ENCODE measurements around the gene MON1A.

The MON1A gene

DNA sequence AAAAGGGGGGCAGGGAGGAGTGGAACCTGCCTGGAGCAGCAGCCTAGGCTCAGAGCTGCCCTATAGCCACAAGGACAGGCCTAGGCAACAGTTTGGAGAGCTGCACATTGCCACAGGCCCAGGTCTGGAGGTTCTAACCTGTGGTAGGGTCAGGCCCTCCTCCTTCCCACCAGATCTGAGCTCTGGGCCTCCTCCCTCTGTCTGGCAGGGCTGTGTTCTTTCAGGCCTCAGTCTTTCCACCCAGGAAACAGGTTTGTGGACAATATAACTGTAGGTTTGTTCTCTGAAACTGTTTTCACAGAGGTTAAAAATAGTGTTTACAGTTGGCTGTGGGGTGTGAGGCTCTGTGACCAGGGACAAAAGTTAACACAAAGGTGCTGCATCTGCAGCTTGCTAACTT, 50.9 kb downstream of the MON1A start:
- FAIRE-seq: no peak
- no peak for DNase-seq (ENCODE audit: insufficient read length, low spot score)
- no peak for TF ChIP-seq POU2F2 (IDR thresholded peaks at IDR 0.05; ENCODE audit: low read depth, low read length)
- TF ChIP-seq POLR2A (IDR thresholded peaks at IDR 0.05; ENCODE audit: low read depth, low read length): no peak
- TF ChIP-seq SPI1 (IDR thresholded peaks at IDR 0.05; ENCODE audit: low read depth, low read length): no peak
- no peak for TF ChIP-seq TAF1 (IDR thresholded peaks at IDR 0.05; ENCODE audit: low read depth, low read length)
- no peak for TF ChIP-seq POLR2AphosphoS5 (IDR thresholded peaks at IDR 0.05; ENCODE audit: low read depth, low read length)
- no peak for TF ChIP-seq PAX5 (IDR thresholded peaks at IDR 0.05; ENCODE audit: insufficient read depth, low read length, severe bottlenecking)

DNA sequence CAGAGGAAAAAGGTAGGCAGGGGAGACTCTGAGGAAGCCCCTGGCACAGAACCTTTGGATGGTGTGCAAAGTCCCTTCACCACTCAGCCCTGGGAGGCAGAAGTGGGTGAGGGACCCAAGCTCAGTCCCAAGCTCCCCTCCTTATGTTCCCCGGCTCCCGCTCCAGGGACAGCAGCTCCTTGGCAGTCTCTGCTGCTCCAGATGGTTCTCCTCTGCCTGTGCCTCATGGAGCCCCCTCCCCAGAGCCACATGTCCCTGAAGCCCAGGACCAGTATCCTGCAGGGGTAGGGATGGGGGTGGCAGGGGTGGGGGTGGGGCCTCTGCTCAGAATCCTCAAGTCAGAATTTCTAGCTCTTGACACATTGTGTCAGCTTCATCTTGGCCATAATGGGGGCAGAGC, 51.9 kb downstream of the MON1A start:
- TF ChIP-seq POLR2AphosphoS5 (IDR thresholded peaks at IDR 0.05; ENCODE audit: low read depth, low read length) (no peak), POU2F2 (IDR thresholded peaks at IDR 0.05; ENCODE audit: low read depth, low read length) (no peak), TAF1 (IDR thresholded peaks at IDR 0.05; ENCODE audit: low read depth, low read length) (no peak), SPI1 (IDR thresholded peaks at IDR 0.05; ENCODE audit: low read depth, low read length) (no peak), POLR2A (IDR thresholded peaks at IDR 0.05; ENCODE audit: low read depth, low read length) (no peak)
- FAIRE-seq: no peak
- no peak for DNase-seq (ENCODE audit: insufficient read length, low spot score)

DNA sequence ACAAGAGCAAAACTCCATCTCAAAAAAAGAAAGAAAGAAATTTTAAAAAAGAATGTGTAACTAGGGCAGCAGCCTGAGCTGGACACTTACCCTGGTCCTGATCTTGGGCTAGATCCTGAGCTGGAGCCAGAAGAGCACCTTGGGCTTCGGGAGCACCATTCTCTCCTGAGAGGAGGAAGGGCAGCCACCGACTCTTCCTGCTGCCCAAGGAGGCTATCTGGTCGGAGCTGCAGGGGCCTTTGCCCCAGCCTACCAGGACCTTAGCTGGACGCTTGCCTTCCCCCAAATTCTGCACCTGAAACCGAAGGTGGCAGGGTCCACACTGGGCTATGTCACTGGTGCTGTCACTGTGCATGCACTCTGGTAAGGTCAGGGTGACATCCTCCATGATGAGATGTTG, 53.0 kb downstream of the MON1A start:
- no peak for DNase-seq (ENCODE audit: insufficient read length, low spot score)
- FAIRE-seq: no peak
- TF ChIP-seq TAF1 (IDR thresholded peaks at IDR 0.05; ENCODE audit: low read depth, low read length) (no peak), POLR2AphosphoS5 (IDR thresholded peaks at IDR 0.05; ENCODE audit: low read depth, low read length) (no peak), PAX5 (IDR thresholded peaks at IDR 0.05; ENCODE audit: insufficient read depth, low read length, severe bottlenecking) (no peak), SPI1 (IDR thresholded peaks at IDR 0.05; ENCODE audit: low read depth, low read length) (no peak), POLR2A (IDR thresholded peaks at IDR 0.05; ENCODE audit: low read depth, low read length) (no peak), POU2F2 (IDR thresholded peaks at IDR 0.05; ENCODE audit: low read depth, low read length) (no peak)

DNA sequence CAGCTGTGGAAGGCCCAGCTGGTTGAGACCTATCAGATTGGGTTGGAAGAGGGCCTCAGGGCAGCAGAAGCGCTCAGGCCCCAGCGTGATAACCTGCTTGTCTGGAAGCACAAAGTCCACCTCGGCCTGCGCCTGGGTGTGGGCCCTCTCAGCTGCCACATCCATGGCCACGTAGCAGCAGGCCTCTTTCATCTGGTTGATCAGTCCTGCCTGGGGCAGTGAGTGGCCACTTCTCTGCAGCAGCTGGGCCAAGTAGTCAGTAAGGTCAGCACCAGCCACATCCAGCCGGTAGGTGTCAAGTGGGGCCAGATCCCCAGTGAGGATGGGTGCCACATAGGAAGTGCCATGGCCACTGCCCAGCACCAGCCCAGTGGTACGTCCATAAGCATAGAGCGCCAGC, 56.0 kb downstream of the MON1A start:
- TF ChIP-seq SPI1 (IDR thresholded peaks at IDR 0.05; ENCODE audit: low read depth, low read length) (no peak), POLR2A (IDR thresholded peaks at IDR 0.05; ENCODE audit: low read depth, low read length) (no peak), POLR2AphosphoS5 (IDR thresholded peaks at IDR 0.05; ENCODE audit: low read depth, low read length) (no peak), TAF1 (IDR thresholded peaks at IDR 0.05; ENCODE audit: low read depth, low read length) (no peak), PAX5 (IDR thresholded peaks at IDR 0.05; ENCODE audit: insufficient read depth, low read length, severe bottlenecking) (no peak), POU2F2 (IDR thresholded peaks at IDR 0.05; ENCODE audit: low read depth, low read length) (no peak)
- FAIRE-seq (no peak), DNase-seq (ENCODE audit: insufficient read length, low spot score) (no peak)

DNA sequence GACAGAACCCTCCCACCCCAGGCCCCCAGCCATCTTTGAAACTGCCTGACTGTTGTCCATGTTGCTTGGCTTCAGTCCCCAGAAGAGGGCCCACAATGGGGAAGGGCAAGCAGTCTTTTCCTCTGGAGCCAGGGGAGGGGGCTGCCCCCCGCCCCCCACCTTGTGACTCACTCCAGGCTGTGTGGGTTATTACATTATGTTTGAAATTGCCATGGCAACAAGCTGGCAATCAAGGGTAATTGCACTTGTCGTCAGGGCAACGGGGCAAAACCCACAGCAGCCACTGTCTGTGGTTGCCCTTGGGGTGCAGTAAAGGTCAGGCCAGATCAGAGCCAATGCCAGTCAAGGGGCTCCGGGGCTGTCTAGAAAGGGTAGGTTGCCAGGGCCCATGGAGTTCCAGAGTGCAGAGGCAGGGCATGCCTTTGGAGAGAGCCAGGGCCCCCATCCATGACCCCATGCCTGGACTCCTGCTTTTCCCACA, 56.8 kb downstream of the MON1A start:
- TF ChIP-seq POU2F2 (IDR thresholded peaks at IDR 0.05; ENCODE audit: low read depth, low read length) (no peak), POLR2A (IDR thresholded peaks at IDR 0.05; ENCODE audit: low read depth, low read length) (no peak), TAF1 (IDR thresholded peaks at IDR 0.05; ENCODE audit: low read depth, low read length) (no peak), SPI1 (IDR thresholded peaks at IDR 0.05; ENCODE audit: low read depth, low read length) (no peak), PAX5 (IDR thresholded peaks at IDR 0.05; ENCODE audit: insufficient read depth, low read length, severe bottlenecking) (no peak), POLR2AphosphoS5 (IDR thresholded peaks at IDR 0.05; ENCODE audit: low read depth, low read length) (no peak)
- FAIRE-seq: no peak

DNA sequence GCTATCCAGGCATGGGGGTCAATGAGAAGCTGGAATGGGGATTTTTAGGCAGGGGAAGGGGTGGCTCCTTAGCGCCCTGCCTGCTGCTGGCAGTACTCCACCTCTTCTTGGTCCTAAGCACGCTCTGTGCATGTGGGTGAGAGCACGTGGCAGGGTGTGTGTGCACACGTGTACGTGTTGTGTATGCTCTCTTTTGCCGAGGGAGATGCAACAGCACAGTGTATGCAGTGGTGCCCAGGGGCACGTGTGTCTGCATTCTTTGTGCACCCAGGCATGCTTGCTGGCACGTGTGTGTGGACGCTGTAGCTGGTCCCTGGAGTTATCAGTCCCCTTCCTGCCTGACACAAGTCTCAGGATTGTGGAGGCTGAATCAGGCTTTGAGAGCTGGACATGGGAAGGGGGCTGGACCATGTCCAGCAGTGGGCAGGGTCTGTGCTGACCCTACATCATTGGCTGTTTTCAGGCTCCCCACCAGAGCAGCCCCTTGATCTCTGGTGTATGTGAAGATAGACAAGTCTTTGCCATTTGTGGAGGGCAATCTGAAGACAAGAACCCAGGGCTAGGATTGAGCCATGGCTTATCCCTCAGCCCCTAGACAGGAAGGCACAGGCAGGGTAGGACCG, 58.0 kb downstream of the MON1A start:
- DNase-seq (ENCODE audit: insufficient read length, low spot score) (no peak), FAIRE-seq (no peak)
- TF ChIP-seq SPI1 (IDR thresholded peaks at IDR 0.05; ENCODE audit: low read depth, low read length) (no peak), POU2F2 (IDR thresholded peaks at IDR 0.05; ENCODE audit: low read depth, low read length) (no peak), POLR2A (IDR thresholded peaks at IDR 0.05; ENCODE audit: low read depth, low read length) (no peak), POLR2AphosphoS5 (IDR thresholded peaks at IDR 0.05; ENCODE audit: low read depth, low read length) (no peak), TAF1 (IDR thresholded peaks at IDR 0.05; ENCODE audit: low read depth, low read length) (no peak), PAX5 (IDR thresholded peaks at IDR 0.05; ENCODE audit: insufficient read depth, low read length, severe bottlenecking) (no peak)

More for the DNA sequence above, 56.8 kb downstream of the MON1A start:
- no peak for DNase-seq (ENCODE audit: insufficient read length, low spot score)

DNA sequence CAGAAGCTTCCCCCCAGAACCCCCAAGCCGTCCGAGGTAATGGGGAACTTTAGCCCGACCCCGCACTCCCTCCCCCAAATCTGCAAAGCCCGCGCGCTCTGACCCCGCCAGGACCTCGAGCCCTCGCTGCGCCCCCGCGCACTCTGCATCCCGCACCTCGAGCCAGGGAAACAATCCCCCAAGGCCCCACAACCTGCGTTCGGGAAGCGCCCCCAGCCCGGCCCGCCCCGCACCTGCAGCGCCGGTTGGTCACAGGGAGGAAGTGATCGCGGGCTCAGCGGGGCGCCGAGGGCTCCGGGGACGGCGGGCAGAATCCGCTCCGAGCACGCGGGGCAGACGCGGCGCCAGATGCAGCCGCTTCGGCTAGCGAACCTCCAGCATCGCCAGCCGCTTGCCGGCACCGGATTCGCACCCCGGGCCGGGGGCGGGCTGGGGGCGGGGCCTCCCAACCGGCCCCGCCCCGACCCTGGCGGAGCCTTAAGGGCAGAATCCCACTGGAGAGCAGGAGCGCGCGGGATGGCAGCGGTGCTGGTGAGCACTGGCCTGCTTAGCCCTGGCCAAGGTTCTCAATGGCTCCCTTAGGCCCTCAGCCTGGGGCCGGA, 60.0 kb downstream of the MON1A start, which contains the start of gene CAMKV:
CAMKV (minus strand) TSS at position 382 of the 602 bp plus-strand sequence. CDS start 7,518 bp downstream, outside the sequence.
- peak; percentile 62 for DNase-seq (ENCODE audit: insufficient read length, low spot score)
- FAIRE-seq: no peak

DNA sequence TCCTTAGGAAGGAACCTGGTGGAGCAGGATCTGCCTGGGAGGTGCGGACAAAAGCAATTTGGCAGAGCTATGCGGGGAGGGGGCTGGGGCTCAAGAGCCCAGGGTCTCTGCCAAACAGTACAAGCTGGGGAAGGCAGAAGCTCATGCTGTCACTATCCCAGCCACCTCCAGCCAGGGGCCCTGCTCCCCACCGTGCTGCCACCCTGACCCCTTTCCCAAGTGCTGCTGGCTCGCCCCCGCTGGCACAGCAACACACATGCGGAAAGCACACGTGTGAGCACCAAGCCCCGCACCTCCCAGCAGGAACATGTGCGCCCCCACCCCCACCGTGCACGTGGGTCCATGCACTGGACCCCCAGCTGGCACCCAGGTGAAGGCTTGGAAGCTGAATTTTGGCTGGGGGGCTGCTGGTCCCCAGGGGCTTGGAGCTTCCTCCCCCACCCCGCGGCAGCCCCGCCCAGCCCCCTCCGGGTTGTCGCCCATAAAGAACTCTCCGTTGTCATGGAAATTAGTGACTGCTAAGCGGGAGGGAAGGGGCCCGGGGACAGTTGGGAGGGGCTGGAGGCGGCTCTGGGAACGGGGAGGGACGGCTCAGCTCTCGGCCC, 60.6 kb downstream of the MON1A start:
- FAIRE-seq (no peak), DNase-seq (ENCODE audit: insufficient read length, low spot score) (no peak)
- TF ChIP-seq POU2F2 (IDR thresholded peaks at IDR 0.05; ENCODE audit: low read depth, low read length) (no peak), POLR2AphosphoS5 (IDR thresholded peaks at IDR 0.05; ENCODE audit: low read depth, low read length) (no peak), SPI1 (IDR thresholded peaks at IDR 0.05; ENCODE audit: low read depth, low read length) (no peak), TAF1 (IDR thresholded peaks at IDR 0.05; ENCODE audit: low read depth, low read length) (no peak), POLR2A (IDR thresholded peaks at IDR 0.05; ENCODE audit: low read depth, low read length) (no peak), PAX5 (IDR thresholded peaks at IDR 0.05; ENCODE audit: insufficient read depth, low read length, severe bottlenecking) (no peak)

More for the DNA sequence above, 60.0 kb downstream of the MON1A start, which contains the start of gene CAMKV:
- TF ChIP-seq PAX5 (IDR thresholded peaks at IDR 0.05; ENCODE audit: insufficient read depth, low read length, severe bottlenecking) (no peak), SPI1 (IDR thresholded peaks at IDR 0.05; ENCODE audit: low read depth, low read length) (peak; percentile 32; the same call in 1 of the 2 replicates)

DNA sequence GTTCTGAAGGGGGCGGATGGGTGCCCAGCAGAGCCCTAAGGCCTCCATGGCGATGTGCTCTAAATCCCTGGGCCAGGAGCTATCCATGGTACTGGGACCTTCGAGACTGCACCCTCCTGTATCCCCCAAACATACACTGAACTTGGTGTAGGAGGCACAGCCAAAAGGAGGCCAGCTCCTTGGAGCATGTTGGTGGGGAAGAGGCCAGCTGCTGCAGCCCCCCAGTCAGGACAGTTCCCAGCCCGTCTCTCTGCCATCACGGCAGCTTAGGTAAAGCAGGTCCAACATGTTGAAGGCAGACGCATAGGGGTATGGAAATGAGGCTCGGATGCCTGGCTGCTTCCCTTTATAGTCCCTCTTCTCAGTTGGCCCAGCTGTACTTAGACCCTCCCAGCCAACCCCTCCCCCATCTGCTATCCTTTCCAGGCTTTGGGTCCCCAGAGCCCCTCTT, 61.7 kb downstream of the MON1A start:
- TF ChIP-seq TAF1 (IDR thresholded peaks at IDR 0.05; ENCODE audit: low read depth, low read length) (no peak), PAX5 (IDR thresholded peaks at IDR 0.05; ENCODE audit: insufficient read depth, low read length, severe bottlenecking) (no peak), SPI1 (IDR thresholded peaks at IDR 0.05; ENCODE audit: low read depth, low read length) (no peak), POLR2A (IDR thresholded peaks at IDR 0.05; ENCODE audit: low read depth, low read length) (no peak), POU2F2 (IDR thresholded peaks at IDR 0.05; ENCODE audit: low read depth, low read length) (no peak), POLR2AphosphoS5 (IDR thresholded peaks at IDR 0.05; ENCODE audit: low read depth, low read length) (no peak)
- FAIRE-seq (no peak), DNase-seq (ENCODE audit: insufficient read length, low spot score) (no peak)
